Breast epithelium (tissue), 3 donors: ENCODE measurements around the gene LENG1.

ENCODE experiments used
- CTCF ChIP-seq, 3 donors: fragments of 450-650 bp; IDR thresholded peaks; one replicate each; pipeline ENCODE4 v1.5.1; 2016 to 2017; ENCODE audit warnings: antibody characterized with exemption in 3 of 3, mild to moderate bottlenecking in 3 of 3, moderate library complexity in 3 of 3
- POLR2AphosphoS5 ChIP-seq, 3 donors: sonication (generic); formaldehyde crosslinking; IDR thresholded peaks; one replicate each; pipeline ENCODE4 v1.6.1; 2017; ENCODE audit warnings: antibody characterized with exemption in 3 of 3

DNA sequence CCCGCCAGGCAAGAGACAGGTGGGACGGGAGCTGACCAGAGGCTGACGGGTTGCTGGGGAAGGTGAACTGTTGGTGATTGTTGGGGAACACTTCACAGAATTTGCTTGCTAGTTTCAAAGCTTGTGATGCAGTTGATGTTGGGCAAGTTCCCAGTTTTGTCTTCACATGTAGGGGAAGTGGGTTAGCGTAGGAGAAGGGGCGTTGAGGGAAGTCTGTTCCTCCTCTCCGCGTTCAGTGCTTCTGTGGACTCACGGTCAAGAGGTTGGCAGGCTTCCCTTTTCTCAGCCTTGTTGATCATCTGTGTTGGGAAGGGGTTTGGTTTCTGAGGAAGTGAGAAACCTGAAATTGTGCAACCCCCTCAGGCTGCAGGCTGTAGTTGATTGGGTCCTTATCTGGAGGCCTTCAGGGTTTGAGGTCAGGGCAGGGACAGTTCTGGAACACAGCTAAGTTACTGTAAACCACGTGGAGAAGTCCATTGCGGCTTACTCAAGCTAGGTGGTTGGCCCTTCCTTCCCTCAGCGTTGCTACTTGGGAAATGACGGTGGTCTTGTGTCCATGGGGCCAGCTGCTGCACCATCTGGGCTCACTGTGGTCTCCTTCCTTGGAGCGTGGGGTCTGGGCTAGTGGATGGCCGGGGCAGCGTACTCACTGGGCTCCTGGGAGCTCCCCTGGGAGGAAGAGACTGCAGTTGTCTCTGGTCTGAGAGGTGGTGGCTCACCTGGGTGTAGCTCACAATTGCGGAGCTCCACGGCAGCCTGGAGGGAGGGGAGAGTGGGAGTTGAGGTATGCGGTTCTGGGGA is 48.7 kb upstream of the LENG1 start:
- TF ChIP-seq CTCF (IDR thresholded peaks at IDR 0.05) (no peak), POLR2AphosphoS5 (IDR thresholded peaks at IDR 0.05) (peak; percentile 36 to 77 (median 62))
